ENCODE measurements around the gene PDE7B. TPM values are rescaled to one million over a fixed set of nuclear protein-coding genes. Genes with fewer than 3 reads are reported as not detected.
A peak's percentile ranks its signal among the peaks of the same experiment; 100 is the strongest.

Gene PDE7B
- total RNA-seq, 4 donors from 2014 or later = 3.4 to 15.4 (median 9.3) TPM

- WGBS = 57% methylated on average over 15 of the region's 15 CpGs
- Histone ChIP-seq H3K9me3 (no peaks in the 10 kb centered on the region), H3K36me3 (no peaks in the 10 kb centered on the region), H3K27me3 (no peaks in the 10 kb centered on the region), H3K4me1 (peaks cover 0 to 6% (median 0%) of the 10 kb centered on the region in 4 donors), H3K27ac (replicated peaks in 1 of 4) (no peak overlapping the region), H3K4me3 (no peak overlapping the region)
- no peak for DNase-seq (ENCODE audit: extremely low spot score)
- no peak for TF ChIP-seq CTCF (IDR thresholded peaks at IDR 0.05)
- no peak for TF ChIP-seq POLR2AphosphoS5 (IDR thresholded peaks at IDR 0.05)
- no peak for TF ChIP-seq POLR2A (IDR thresholded peaks at IDR 0.05; ENCODE audit: low read depth)
- no peak for TF ChIP-seq EP300 (IDR thresholded peaks at IDR 0.05)
- intact Hi-C loops (cut with DNase I) = no loop called here
These were observed 163.2 kb downstream of the PDE7B start for GRCh38 chr6:136014454-136015437.

- no peak for DNase-seq (ENCODE audit: extremely low spot score)
- Histone ChIP-seq H3K4me3 (no peak overlapping the region), H3K27ac (replicated peaks in 1 of 4) (no peak overlapping the region), H3K9me3 (no peaks in the 10 kb centered on the region), H3K27me3 (no peaks in the 10 kb centered on the region), H3K36me3 (no peaks in the 10 kb centered on the region), H3K4me1 (peaks cover 0 to 6% (median 0%) of the 10 kb centered on the region in 4 donors)
- WGBS = 87% methylated on average over 4 of the region's 4 CpGs
- no peak for TF ChIP-seq EP300 (IDR thresholded peaks at IDR 0.05)
- intact Hi-C loops (cut with DNase I) = no loop called here
These were observed 164.0 kb downstream of the PDE7B start for GRCh38 chr6:136015531-136015930.

GRCh38 chr6:136016228-136017225, 165.0 kb downstream of the PDE7B start:
- Histone ChIP-seq H3K4me1 (peaks cover 0 to 6% (median 0%) of the 10 kb centered on the region in 4 donors), H3K4me3 (no peak overlapping the region), H3K36me3 (no peaks in the 10 kb centered on the region), H3K9me3 (no peaks in the 10 kb centered on the region), H3K27me3 (no peaks in the 10 kb centered on the region), H3K27ac (replicated peaks in 1 of 4) (no peak overlapping the region)
- peak; percentile 45 for DNase-seq (ENCODE audit: extremely low spot score)
- WGBS = 82% methylated on average over 9 of the region's 9 CpGs
- no peak for TF ChIP-seq EP300 (IDR thresholded peaks at IDR 0.05)
- TF ChIP-seq POLR2A (IDR thresholded peaks at IDR 0.05; ENCODE audit: low read depth) = no peak
- no peak for TF ChIP-seq POLR2AphosphoS5 (IDR thresholded peaks at IDR 0.05)
- no peak for TF ChIP-seq CTCF (IDR thresholded peaks at IDR 0.05)
- intact Hi-C loops (cut with DNase I) = no loop called here

- H3K36me3 ChIP-seq = no peaks in the 10 kb centered on the region
- no peak for DNase-seq (ENCODE audit: extremely low spot score)
- no peaks in the 10 kb centered on the region for H3K27me3 ChIP-seq
- intact Hi-C loops (cut with DNase I) = no loop called here
- no peak overlapping the region for H3K4me3 ChIP-seq
- H3K9me3 ChIP-seq = no peaks in the 10 kb centered on the region
- no peak for TF ChIP-seq EP300 (IDR thresholded peaks at IDR 0.05)
- TF ChIP-seq CTCF (IDR thresholded peaks at IDR 0.05) = no peak
- no peak for TF ChIP-seq POLR2AphosphoS5 (IDR thresholded peaks at IDR 0.05)
- no peak for TF ChIP-seq POLR2A (IDR thresholded peaks at IDR 0.05; ENCODE audit: low read depth)
- no peak overlapping the region for H3K27ac ChIP-seq (replicated peaks in 1 of 4)
- WGBS = 95% methylated on average over 2 of the region's 2 CpGs
- H3K4me1 ChIP-seq = no peaks in the 10 kb centered on the region
These were observed 169.2 kb downstream of the PDE7B start for GRCh38 chr6:136020691-136021090.
